Neuronal stem cell (in vitro differentiated cells): ENCODE results near the gene MAPK8IP1.

Experiments used
- DNase-seq: peaks from one replicate; pipeline ENCODE4 v3.0.0-alpha.2; 2013; ENCODE audit warnings: low spot score
- H2AFZ ChIP-seq: one replicate; pipeline ENCODE4 v1.6.1; 2013; ENCODE audit warnings: mild to moderate bottlenecking, low read length, inconsistent platforms
- H2AK5ac ChIP-seq: 2 replicates; pipeline ENCODE4 v1.6.1; 2013; ENCODE audit warnings: low read depth, mild to moderate bottlenecking, inconsistent platforms, low read length, moderate library complexity, mixed read lengths
- H2BK120ac ChIP-seq: 2 replicates; pipeline ENCODE4 v1.6.1; 2013; ENCODE audit warnings: low read depth, mild to moderate bottlenecking, inconsistent platforms, low read length, moderate library complexity, mixed read lengths
- H2BK12ac ChIP-seq: one replicate; pipeline ENCODE4 v1.6.1; 2013; ENCODE audit warnings: low read length, inconsistent platforms
- H2BK15ac ChIP-seq: 2 replicates; pipeline ENCODE4 v1.6.1; 2013; ENCODE audit warnings: mild to moderate bottlenecking, low read length, inconsistent platforms, mixed read lengths
- H2BK5ac ChIP-seq: one replicate; pipeline ENCODE4 v1.6.1; 2013; ENCODE audit warnings: inconsistent platforms, mild to moderate bottlenecking, low read length, moderate library complexity
- H3K14ac ChIP-seq: one replicate; pipeline ENCODE4 v1.6.1; 2013; ENCODE audit warnings: low read length, inconsistent platforms
- H3K18ac ChIP-seq: 2 replicates; pipeline ENCODE4 v1.6.1; 2013; ENCODE audit warnings: low read length, inconsistent platforms
- H3K23ac ChIP-seq: 2 replicates; pipeline ENCODE4 v1.6.1; 2013; ENCODE audit warnings: low read depth, mild to moderate bottlenecking, mixed read lengths, low read length, inconsistent platforms; ENCODE audit not compliant: poor library complexity
- H3K27ac ChIP-seq: replicated peaks from 3 replicates; pipeline ENCODE4 v1.5.1; 2013; ENCODE audit warnings: low read length, inconsistent platforms
- H3K27me3 ChIP-seq, 3 experiments: 2 replicates each; pipeline ENCODE4 v1.6.1; 2013; ENCODE audit warnings: low read length in 3 of 3, mild to moderate bottlenecking in 2 of 3, inconsistent platforms in 1 of 3, low read depth in 1 of 3, mixed read lengths in 1 of 3, moderate library complexity in 1 of 3; ENCODE audit not compliant: control insufficient read depth in 3 of 3, insufficient read depth in 3 of 3
- H3K36me3 ChIP-seq, 2 donors: replicated peaks in 1 of 2; 2 replicates each; pipeline ENCODE4 v1.6.1; 2013; ENCODE audit warnings: low read length in 2 of 2; ENCODE audit not compliant: control insufficient read depth in 2 of 2, insufficient read depth in 2 of 2
- H3K4ac ChIP-seq: 2 replicates; pipeline ENCODE4 v1.6.1; 2013; ENCODE audit warnings: inconsistent platforms, mild to moderate bottlenecking, low read length, moderate library complexity
- H3K4me1 ChIP-seq, 2 donors: 1 replicate in 1 of 2; 2 replicates in 1 of 2; pipeline ENCODE4 v1.6.1; 2013; ENCODE audit warnings: low read length in 2 of 2, low read depth in 1 of 2; ENCODE audit not compliant: control insufficient read depth in 2 of 2, insufficient read depth in 1 of 2
- H3K4me2 ChIP-seq: one replicate; pipeline ENCODE4 v1.6.1; 2013; ENCODE audit warnings: mild to moderate bottlenecking, low read length, inconsistent platforms; ENCODE audit not compliant: insufficient read depth, poor library complexity, severe bottlenecking
- H3K4me3 ChIP-seq, 2 donors: 2 replicates each; pipeline ENCODE4 v1.5.1; 2013; ENCODE audit warnings: low read length in 2 of 2, mild to moderate bottlenecking in 2 of 2, inconsistent platforms in 1 of 2, moderate library complexity in 1 of 2
- H3K79me1 ChIP-seq: one replicate; pipeline ENCODE4 v1.6.1; 2013; ENCODE audit warnings: low read depth, mild to moderate bottlenecking, inconsistent platforms, low read length, moderate library complexity
- H3K9ac ChIP-seq: one replicate; pipeline ENCODE4 v1.6.1; 2013; ENCODE audit warnings: mild to moderate bottlenecking, low read depth, low read length, inconsistent platforms; ENCODE audit not compliant: poor library complexity
- H3K9me3 ChIP-seq, 2 donors: replicated peaks in 1 of 2; 2 replicates each; pipeline versions ENCODE3 to v1.6.1; 2013; ENCODE audit warnings: low read length in 2 of 2, mild to moderate bottlenecking in 2 of 2, inconsistent platforms in 1 of 2, low read depth in 1 of 2, mixed read lengths in 1 of 2, moderate library complexity in 1 of 2; ENCODE audit not compliant: control insufficient read depth in 2 of 2, insufficient read depth in 1 of 2
- H4K8ac ChIP-seq: one replicate; pipeline ENCODE4 v1.6.1; 2013; ENCODE audit warnings: low read depth, mild to moderate bottlenecking, inconsistent platforms, low read length, moderate library complexity
- H4K91ac ChIP-seq: one replicate; pipeline ENCODE4 v1.6.1; 2013; ENCODE audit warnings: low read length, low read depth, mild to moderate bottlenecking, inconsistent platforms; ENCODE audit not compliant: poor library complexity
- WGBS, 2 donors: extraction: QIAGEN DNeasy Blood & Tissue Kit; methylation state at CpG; one replicate each; pipeline ENCODE4 v1.1.7; 2013; ENCODE audit warnings: missing lambda C conversion rate in 2 of 2, mixed read lengths in 1 of 2; ENCODE audit not compliant: insufficient read length in 2 of 2, insufficient replicate concordance in 1 of 2; ENCODE audit errors: extremely low coverage in 2 of 2; 5-methylcytosine and 5-hydroxymethylcytosine counted together

The MAPK8IP1 gene

GRCh38 chr11:45941285-45941684 lies 55.8 kb downstream of the MAPK8IP1 start:
- peaks cover 9 to 72% of the 10 kb centered on the region in 2 donors for H3K36me3 ChIP-seq
- WGBS, 2 donors: no CpG with 5 or more reads among the region's 4 CpGs
- H3K4me3 ChIP-seq: no peak overlapping the region
- no peak overlapping the region for H4K8ac ChIP-seq
- H3K27me3 ChIP-seq: no peaks in the 10 kb centered on the region
- DNase-seq: no peak
- H3K9me3 ChIP-seq: no peaks in the 10 kb centered on the region
- H2BK120ac ChIP-seq: no peak overlapping the region
- H3K9ac ChIP-seq: no peak overlapping the region
- no peak overlapping the region for H3K14ac ChIP-seq
- H3K4ac ChIP-seq: no peak overlapping the region
- no peak overlapping the region for H3K27ac ChIP-seq
- H3K4me1 ChIP-seq: peaks cover 0 to 3% of the 10 kb centered on the region in 2 donors
- no peak overlapping the region for H2AK5ac ChIP-seq
- H2AFZ ChIP-seq: no peak overlapping the region
- H2BK15ac ChIP-seq: no peak overlapping the region
- no peak overlapping the region for H3K18ac ChIP-seq
- no peak overlapping the region for H2BK12ac ChIP-seq
- no peak overlapping the region for H4K91ac ChIP-seq
- no peak overlapping the region for H2BK5ac ChIP-seq
- H3K4me2 ChIP-seq: no peak overlapping the region
- no peaks in the 10 kb centered on the region for H3K79me1 ChIP-seq
- H3K23ac ChIP-seq: no peak overlapping the region

GRCh38 chr11:45942381-45942780 lies 56.9 kb downstream of the MAPK8IP1 start:
- H4K91ac ChIP-seq: no peak overlapping the region
- H3K14ac ChIP-seq: no peak overlapping the region
- no peak overlapping the region for H2AFZ ChIP-seq
- WGBS, 2 donors: no CpG with 5 or more reads among the region's 4 CpGs
- H3K36me3 ChIP-seq: peaks cover 7 to 72% of the 10 kb centered on the region in 2 donors
- no peak overlapping the region for H2BK5ac ChIP-seq
- H3K4ac ChIP-seq: no peak overlapping the region
- no peak for DNase-seq
- H2BK12ac ChIP-seq: no peak overlapping the region
- H3K18ac ChIP-seq: no peak overlapping the region
- H2BK15ac ChIP-seq: no peak overlapping the region
- H3K4me3 ChIP-seq: no peak overlapping the region
- no peak overlapping the region for H3K9ac ChIP-seq
- no peak overlapping the region for H2BK120ac ChIP-seq
- H3K79me1 ChIP-seq: no peaks in the 10 kb centered on the region
- H3K27ac ChIP-seq: no peak overlapping the region
- no peak overlapping the region for H2AK5ac ChIP-seq
- no peak overlapping the region for H4K8ac ChIP-seq
- H3K9me3 ChIP-seq: no peaks in the 10 kb centered on the region
- no peak overlapping the region for H3K4me2 ChIP-seq
- H3K4me1 ChIP-seq: peaks cover under 1 to 3% of the 10 kb centered on the region in 2 donors
- no peaks in the 10 kb centered on the region for H3K27me3 ChIP-seq
- H3K23ac ChIP-seq: no peak overlapping the region

GRCh38 chr11:45945397-45945999 lies 60.0 kb downstream of the MAPK8IP1 start:
- Histone ChIP-seq H2BK15ac (no peak overlapping the region), H3K27me3 (no peaks in the 10 kb centered on the region), H3K23ac (no peak overlapping the region), H3K4me3 (no peak overlapping the region), H2BK12ac (no peak overlapping the region), H3K4me1 (peaks cover 0 to 17% of the 10 kb centered on the region in 2 donors), H3K79me1 (no peaks in the 10 kb centered on the region), H3K36me3 (peaks cover 13 to 91% of the 10 kb centered on the region in 2 donors), H3K4ac (no peak overlapping the region), H3K18ac (no peak overlapping the region), H3K14ac (no peak overlapping the region), H3K27ac (no peak overlapping the region), H2BK5ac (no peak overlapping the region), H2AK5ac (no peak overlapping the region), H2AFZ (no peak overlapping the region), H4K91ac (no peak overlapping the region), H2BK120ac (no peak overlapping the region), H4K8ac (no peak overlapping the region), H3K4me2 (no peak overlapping the region), H3K9ac (no peak overlapping the region), H3K9me3 (no peaks in the 10 kb centered on the region)
- DNase-seq: no peak
- no CpG with 5 or more reads among the region's 3 CpGs for WGBS, 2 donors

DNA sequence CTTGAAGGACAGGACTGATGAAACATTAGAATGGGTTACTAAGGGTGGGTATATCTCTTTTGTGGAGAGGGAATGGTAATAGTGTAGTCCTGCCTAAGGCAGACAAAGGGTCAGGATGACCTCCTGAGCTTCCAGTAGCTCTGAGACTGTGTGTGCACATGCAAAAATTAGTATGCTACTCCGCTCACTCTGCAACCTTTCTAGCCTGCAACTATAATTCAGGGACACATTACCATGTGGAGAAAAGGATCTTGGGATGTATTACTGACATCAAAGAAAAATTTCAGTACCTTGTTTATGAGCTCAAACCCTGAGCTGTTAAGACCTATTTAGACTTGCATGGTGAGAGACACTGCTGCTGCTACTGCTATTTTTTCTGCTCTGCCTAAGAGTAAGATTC lies 62.4 kb downstream of the MAPK8IP1 start:
- Histone ChIP-seq H3K27me3 (no peaks in the 10 kb centered on the region), H3K4me2 (no peak overlapping the region), H3K14ac (no peak overlapping the region), H4K8ac (no peak overlapping the region), H2BK15ac (no peak overlapping the region), H3K23ac (no peak overlapping the region), H2AFZ (no peak overlapping the region), H3K18ac (no peak overlapping the region), H4K91ac (no peak overlapping the region), H2BK120ac (no peak overlapping the region), H3K27ac (no peak overlapping the region), H3K9me3 (no peaks in the 10 kb centered on the region), H2AK5ac (no peak overlapping the region), H2BK5ac (no peak overlapping the region), H3K4me3 (no peak overlapping the region), H3K79me1 (no peaks in the 10 kb centered on the region), H3K4me1 (peaks cover 0 to 17% of the 10 kb centered on the region in 2 donors), H3K36me3 (peaks cover 15 to 93% of the 10 kb centered on the region in 2 donors), H3K4ac (no peak overlapping the region), H3K9ac (no peak overlapping the region), H2BK12ac (no peak overlapping the region)
- WGBS, 2 donors: no CpG with 5 or more reads among the region's 1 CpG
- DNase-seq: no peak
